Upper lobe of left lung (tissue), 4 donors: Measurements from ENCODE around the gene TRAFD1.

Source experiments
- POLR2AphosphoS5 ChIP-seq, 2 donors: sonication (generic); formaldehyde crosslinking; IDR thresholded peaks; one replicate each; pipeline ENCODE4 v1.5.1; 2017; ENCODE audit warnings: antibody characterized with exemption in 2 of 2
- TF ChIP-seq, protein P1 (sequence below), 6 experiments: fragments of 450-650 bp in 4 of 6; fragments of 200-600 bp in 2 of 6; sonication (generic) in 2 of 6; IDR thresholded peaks; one replicate each; pipeline ENCODE4 v1.5.1; 2016 to 2019; ENCODE audit warnings: antibody characterized with exemption in 6 of 6

DNA sequence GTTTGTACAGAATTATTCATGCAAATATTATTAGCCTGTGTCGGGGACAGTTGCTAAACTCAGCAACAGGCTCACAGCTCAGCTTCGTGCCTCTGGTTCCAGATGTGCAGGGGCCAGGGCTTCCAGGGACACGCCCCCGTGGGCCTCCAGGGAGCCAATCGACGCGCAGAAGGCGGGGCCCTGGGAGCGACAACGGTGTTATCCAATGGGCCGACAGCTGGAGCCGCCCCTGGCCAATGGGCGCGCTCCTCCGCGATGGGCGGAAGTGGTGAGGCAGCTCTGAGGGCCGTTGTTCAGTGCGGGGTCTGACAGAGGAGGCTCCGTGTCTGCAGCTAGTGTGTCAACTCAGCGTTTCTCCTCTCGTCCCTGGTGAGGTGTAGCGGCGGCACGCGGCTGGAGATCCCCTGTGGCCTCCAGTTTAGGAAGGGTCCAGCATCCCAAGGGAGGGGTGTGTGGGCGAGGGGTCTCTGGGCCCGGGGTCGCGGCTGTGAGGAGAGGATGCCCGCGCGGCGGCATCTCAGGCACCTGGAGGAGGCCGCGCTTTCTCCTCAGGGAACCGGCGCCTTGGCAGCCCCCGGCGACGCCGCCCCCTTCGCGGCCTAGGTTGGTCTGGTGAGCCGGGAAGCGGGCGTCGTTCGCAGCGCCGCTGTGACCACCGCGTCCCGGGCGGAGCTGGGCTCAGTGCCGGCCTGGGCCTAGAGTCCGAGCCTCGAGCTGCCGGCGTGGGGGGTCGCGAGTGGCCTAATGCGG, at the start of gene TRAFD1:
- TF ChIP-seq, protein P1, sequence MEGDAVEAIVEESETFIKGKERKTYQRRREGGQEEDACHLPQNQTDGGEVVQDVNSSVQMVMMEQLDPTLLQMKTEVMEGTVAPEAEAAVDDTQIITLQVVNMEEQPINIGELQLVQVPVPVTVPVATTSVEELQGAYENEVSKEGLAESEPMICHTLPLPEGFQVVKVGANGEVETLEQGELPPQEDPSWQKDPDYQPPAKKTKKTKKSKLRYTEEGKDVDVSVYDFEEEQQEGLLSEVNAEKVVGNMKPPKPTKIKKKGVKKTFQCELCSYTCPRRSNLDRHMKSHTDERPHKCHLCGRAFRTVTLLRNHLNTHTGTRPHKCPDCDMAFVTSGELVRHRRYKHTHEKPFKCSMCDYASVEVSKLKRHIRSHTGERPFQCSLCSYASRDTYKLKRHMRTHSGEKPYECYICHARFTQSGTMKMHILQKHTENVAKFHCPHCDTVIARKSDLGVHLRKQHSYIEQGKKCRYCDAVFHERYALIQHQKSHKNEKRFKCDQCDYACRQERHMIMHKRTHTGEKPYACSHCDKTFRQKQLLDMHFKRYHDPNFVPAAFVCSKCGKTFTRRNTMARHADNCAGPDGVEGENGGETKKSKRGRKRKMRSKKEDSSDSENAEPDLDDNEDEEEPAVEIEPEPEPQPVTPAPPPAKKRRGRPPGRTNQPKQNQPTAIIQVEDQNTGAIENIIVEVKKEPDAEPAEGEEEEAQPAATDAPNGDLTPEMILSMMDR (IDR thresholded peaks at IDR 0.05), result peak in 1 of 6 experiments; percentile 1
- TF ChIP-seq POLR2AphosphoS5 (IDR thresholded peaks at IDR 0.05), result peak; percentile 95 to 100
